Stomach (tissue), 4 donors: Measurements from ENCODE around the gene HSDL2.

Experiments used
- CTCF ChIP-seq, 7 experiments: fragments of 450-650 bp in 4 of 7; fragments of 200-600 bp in 3 of 7; sonication (generic) in 3 of 7; IDR thresholded peaks; one replicate each; pipeline ENCODE4 v1.5.1; 2016 to 2019; ENCODE audit warnings: antibody characterized with exemption in 7 of 7, control low read depth in 2 of 7, mild to moderate bottlenecking in 1 of 7
- POLR2A ChIP-seq, 4 donors: fragments of 450-650 bp; IDR thresholded peaks; one replicate each; pipeline ENCODE4 v1.6.1; 2016; ENCODE audit warnings: antibody characterized with exemption in 4 of 4, control low read depth in 2 of 4, mild to moderate bottlenecking in 1 of 4, moderate library complexity in 1 of 4

DNA sequence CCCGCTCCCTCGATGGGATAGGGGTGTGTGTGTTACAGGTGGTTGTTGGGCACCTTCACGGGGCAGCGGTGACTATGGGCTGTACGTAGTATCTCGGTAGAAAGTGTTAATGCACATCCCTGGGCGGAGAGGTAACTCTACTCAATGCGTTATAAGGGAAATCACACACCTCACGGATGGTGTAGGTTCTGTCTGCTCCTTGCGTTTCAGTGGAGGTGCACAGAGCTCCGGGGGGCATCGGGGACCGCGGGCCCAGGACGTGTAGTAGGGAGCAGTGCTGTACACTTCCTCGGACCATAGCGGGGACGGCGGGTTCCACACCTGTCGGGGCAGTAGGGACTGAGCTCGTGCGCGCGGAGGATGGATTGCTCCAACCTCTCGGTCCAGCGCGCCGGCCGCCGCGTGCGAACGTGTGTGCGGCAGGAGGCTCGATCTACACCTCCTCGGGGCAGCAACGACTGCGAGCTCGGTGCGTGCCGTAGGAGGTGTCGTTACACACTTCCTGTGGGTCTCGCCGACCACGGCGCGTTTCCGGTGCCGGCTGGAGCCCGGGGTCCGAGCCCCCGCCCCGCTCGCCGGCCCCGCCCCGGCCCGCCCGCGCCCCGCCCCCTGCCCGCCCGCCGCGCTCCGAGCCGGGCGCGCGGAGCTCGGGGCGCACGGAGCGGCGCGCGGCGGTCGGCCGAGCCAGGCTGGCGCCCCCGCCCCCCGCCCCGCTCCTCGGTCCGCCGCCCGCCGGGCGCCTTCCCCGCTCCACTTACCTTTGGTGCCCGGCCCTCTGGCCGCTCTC, 106.5 kb downstream of the HSDL2 start, which contains the start of gene KIAA1958:
- TF ChIP-seq CTCF (IDR thresholded peaks at IDR 0.05) (no peak), POLR2A (IDR thresholded peaks at IDR 0.05) (peak in 1 of 4 donors; percentile 20)
